AG08395 (cell line): ENCODE data around the gene CEP20.

Experiments
- DNase-seq: peaks from one replicate; pipeline ENCODE4 v3.0.0; 2012; ENCODE audit warnings: mixed read lengths, low spot score

Gene CEP20

DNA sequence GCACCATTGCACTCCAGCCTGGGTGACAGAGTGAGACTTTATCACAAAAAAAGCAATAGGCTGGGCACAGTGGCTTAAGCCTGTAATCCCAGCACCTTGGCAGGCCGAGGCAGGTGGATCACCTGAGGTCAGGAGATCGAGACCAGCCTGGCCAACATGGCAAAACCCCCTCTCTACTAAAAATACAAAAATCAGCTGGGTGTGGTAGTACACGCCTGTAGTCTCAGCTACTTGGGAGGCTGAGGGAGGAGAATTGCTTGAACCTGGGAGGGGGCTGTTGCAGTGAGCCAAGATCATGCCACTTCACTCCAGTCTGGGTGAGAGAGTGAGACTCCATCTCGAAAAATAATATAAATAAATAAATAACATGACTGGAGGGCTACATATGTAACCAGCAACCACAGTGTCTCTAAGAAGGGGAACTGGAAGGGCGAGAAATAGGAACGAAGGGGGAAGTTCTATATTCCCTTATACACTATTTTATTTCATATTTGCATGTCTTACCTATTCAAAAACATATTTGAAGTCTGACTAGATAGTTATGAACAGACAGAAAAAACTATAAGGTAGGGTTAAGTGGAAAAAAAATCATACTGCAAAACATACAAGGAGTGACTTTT, 57.5 kb downstream of the CEP20 start:
- no peak for DNase-seq

DNA sequence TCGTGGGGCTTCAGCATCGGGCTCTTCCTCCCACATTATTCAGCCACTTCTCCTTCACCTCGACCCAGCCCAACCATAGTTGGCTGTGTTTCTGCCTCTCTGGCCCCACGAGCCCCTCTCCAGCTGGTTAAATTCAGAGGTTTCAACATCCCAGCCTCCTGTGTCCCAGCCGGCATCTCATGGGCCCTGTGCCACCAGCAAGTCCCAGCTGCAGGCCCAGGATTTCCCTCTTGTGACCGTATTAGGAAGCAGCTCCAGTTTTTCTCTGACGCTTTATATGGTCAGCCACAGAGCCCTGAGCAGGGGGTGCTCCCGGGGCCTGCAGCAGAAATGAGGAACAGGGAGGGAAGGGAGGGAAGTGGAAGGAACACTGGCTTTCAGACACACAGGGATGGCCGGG, 58.9 kb downstream of the CEP20 start:
- peak; percentile 50 for DNase-seq

DNA sequence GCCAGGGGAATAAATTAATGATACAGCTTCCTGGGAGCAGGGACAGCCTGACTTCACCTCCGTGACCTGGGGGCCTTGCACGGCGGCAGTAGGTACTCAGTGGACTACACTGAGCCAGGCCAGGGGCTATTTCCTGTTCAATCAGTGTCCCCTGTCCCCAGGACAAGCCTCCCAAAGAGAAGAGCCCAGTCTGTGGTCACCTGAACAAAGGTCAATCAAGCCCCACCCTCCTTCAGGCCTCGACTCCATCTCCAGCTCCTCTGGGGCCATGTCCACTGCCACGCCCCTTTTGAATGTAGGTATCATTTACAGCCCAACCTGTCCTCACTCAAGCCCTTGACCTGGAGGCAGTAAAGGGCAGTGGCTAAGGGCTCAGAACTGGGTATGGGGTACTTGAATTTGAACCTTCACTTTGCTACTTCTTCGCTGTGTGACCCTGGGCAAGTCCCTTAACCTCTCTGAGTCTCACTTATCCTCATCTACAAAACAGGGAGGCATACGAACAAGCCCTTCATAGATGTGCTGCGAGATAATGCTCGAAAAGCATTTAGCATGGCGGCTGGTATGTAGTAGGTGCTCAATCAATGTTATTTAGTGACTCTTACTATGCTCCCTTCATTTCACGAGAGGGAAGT, 60.6 kb downstream of the CEP20 start:
- no peak for DNase-seq

DNA sequence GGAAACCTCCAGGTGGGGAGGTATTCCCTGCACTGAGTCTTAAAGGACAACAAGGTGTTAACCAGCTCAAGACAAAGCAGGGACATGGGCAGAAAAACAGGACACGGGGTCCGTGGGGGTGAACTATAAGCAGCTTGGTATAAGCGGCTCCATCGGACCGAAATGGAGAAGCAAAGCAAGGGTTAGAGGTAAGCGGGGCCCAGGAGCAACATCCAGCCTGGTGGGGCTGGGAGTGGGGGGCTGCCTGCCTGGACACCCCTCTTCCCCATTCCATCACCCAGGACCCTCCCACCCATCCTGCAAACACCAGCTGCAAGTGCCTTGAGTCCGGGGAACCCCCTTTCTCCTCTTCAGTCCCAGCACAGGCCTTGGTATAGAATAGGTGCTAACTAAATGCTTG, 61.1 kb downstream of the CEP20 start:
- DNase-seq, result no peak

DNA sequence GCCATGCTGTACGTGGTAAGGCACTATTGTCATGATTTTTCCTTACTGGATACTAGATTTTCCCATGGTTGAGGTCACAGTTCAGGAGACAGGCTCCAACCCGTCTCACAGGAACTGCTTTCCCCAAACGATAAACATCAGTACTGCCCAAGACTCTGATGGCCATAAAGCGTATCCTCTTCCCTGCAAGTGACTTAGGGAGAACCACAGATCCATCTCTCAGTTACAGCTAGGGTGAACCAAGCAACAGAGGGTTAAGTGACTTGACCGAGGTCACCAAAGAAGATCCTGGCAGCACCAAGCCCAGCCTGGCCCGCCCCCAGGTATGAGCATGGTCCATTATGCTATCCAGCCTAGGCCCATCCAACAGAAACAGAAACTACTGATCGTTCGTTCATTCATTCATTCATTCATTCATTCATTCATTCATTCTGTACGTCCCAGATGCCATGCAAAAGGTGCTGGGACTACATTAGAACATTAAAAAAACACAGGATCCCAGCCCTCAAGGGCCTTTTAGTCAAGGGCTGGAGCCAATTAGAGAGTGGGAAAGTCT, 62.6 kb downstream of the CEP20 start:
- DNase-seq, result no peak

DNA sequence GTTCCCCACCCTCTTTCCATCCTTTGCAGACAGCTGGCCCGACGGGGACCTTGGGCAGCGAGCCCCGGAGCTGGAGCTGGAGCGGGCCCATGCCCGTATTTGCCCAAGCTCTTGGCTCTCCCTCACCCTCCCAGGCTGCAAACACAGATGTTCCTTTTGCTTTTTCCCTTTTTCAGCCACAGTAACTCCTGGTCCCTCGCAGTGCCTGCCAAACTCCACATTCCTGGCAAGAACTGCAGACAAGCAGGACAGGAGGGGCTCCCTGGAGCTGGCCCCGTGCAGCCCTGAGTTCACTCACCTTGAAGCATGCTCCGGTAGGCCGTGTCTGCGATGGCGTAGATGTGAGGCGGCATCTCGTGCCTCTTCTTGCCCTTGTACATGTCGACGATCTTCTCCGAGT, 65.4 kb downstream of the CEP20 start:
- DNase-seq, result no peak

DNA sequence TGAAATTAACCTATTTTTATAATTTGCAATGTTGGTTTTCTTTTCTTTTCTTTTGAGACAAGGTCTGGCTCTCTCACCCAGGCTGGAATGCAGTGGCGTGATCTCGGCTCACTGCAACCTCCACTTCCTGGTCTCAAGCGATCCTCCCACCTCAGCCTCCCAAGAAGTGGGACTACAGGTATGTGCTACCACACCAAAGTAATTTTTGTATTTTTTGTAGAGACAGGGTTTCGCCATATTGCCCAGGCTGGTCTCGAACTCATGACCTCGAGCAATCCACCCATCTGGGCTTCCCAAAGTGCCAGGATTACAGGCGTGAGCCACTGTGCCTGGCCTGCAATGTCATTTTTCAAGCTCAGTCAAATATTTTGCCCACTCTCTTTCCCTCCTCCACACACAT, 67.6 kb downstream of the CEP20 start:
- no peak for DNase-seq

DNA sequence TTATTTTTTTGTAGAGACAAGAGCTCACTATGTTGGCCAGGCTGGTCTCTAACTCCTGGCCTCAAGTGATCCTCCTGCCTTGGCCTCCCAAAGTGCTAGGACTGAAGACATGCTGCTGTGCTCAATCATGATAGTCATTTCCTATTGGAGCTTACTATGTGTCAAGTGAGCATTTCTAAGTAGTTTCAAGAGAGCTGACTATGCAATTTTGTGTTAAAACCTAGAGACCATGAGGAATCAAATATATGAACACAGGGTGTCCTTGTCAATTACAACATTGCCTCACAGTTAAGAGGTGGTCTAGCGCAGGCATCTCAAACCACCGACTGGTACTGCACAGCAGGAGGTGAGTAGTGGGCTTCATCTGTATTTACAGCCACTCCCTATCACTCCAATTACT, 69.4 kb downstream of the CEP20 start:
- no peak for DNase-seq

DNA sequence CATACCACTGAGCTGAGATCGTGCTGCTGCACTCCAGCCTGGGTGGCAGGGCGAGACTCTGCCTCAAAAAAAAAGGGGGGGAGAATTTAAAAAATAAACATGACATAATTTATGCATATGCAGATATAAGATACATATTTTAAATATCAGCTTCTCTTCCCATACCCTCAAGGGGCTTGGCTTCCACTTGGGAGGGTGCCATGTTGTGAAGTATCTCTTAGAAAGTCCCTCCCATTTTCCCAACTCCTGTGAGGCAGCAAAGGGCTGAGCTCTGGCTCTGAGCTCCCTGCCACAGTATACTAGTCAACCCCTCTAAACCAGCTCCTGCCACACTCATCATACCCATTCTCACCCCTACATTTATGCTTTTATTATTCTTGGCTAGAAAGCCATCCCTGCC, 71.0 kb downstream of the CEP20 start:
- DNase-seq, result no peak

DNA sequence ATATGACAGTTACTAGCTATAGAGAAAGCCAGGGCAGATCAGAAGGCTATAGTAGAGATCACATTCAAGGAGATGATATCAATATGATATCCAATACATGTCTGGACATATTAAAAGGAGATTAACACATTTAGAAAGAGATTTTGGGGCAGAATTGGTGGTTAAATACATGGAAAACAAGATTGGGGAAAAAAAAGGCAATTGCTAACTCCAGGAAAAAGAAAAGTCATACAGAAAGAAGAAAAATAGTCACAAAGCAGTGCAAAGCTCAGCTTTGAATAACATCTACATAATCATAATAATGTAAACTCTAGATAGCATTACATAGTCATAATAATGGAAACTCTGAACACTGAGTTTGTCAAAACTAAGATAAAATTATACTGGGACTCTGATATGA, 72.2 kb downstream of the CEP20 start:
- DNase-seq, result no peak
